ENCODE measurements around the gene ADCY5. TPM values are rescaled to one million over a fixed set of nuclear protein-coding genes. Genes with fewer than 3 reads are reported as not detected.

ADCY5 gene
- total RNA-seq, 6 experiments from 2014 or later: 0.09 to 0.95 (median 0.19) TPM

DNA sequence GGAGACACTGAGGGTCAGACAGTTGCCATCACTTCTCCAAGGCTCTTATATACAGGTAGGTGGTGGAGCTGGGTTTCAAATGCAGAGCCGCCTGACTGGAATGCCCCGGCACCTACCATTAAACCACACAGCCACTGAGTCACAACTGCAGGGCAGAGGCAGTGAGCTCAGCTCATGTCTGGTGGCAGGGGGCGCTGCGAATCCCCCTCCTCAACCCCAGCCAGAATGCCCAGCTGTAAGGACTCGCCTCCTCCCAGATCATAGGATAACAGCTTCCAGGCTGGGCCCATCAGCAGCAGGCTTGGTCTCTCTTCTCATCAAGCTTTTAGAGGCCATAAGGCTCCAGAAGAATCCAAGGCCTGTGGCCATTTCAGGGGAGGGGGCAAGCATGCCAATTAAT is 26.4 kb downstream of the ADCY5 start:
- H3K4me3 Mint-ChIP-seq: no peak overlapping the region
- no peaks in the 10 kb centered on the region for H3K9me3 Mint-ChIP-seq
- no peak overlapping the region for H3K27ac Mint-ChIP-seq
- peaks cover 65% of the 10 kb centered on the region for H3K27me3 Mint-ChIP-seq (ENCODE audit: insufficient read depth)
- no peaks in the 10 kb centered on the region for H3K36me3 Mint-ChIP-seq (ENCODE audit: low read depth)
- TF ChIP-seq, protein P1, sequence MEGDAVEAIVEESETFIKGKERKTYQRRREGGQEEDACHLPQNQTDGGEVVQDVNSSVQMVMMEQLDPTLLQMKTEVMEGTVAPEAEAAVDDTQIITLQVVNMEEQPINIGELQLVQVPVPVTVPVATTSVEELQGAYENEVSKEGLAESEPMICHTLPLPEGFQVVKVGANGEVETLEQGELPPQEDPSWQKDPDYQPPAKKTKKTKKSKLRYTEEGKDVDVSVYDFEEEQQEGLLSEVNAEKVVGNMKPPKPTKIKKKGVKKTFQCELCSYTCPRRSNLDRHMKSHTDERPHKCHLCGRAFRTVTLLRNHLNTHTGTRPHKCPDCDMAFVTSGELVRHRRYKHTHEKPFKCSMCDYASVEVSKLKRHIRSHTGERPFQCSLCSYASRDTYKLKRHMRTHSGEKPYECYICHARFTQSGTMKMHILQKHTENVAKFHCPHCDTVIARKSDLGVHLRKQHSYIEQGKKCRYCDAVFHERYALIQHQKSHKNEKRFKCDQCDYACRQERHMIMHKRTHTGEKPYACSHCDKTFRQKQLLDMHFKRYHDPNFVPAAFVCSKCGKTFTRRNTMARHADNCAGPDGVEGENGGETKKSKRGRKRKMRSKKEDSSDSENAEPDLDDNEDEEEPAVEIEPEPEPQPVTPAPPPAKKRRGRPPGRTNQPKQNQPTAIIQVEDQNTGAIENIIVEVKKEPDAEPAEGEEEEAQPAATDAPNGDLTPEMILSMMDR (IDR thresholded peaks at IDR 0.05): no peak
- no peaks in the 10 kb centered on the region for H3K4me1 Mint-ChIP-seq (ENCODE audit: low read depth)
- no peak for DNase-seq

DNA sequence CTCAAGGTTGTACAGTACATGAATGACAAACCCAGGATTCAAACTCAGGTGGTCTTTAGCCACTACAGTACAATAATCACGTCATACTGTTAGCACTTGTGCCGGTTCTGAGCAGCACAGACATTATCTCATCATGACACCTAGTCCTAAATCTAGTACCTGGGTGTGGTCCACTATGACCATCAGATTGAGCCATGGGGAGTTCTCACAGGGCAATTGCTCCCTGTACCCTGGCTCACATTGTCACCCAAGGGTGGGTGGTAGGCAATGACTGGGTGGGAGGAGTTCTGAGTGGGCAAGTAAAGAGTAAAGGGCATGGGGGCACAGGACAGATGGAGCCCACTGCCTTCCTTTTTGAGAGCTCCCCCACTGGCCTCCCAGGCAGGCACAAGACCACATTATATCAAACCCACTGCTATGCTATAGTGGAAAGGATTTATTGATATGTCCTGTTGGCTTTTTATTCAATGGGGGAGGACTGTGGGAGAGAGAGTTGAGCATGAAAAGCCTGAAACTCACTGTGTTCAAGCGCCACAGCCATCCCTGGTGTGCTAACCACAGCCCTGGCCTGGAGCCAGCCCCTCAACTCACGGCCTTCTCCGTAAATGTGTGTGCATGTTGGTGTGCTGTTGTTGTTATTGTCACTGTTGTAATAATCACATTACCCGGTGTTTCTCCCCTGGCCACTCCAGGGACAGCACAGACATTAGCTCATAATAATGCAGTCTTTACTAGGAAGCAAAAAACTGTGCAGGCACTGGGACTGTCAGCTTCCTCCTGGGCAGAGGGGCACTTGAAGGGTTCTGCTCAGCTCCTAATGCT is 27.3 kb downstream of the ADCY5 start:
- Mint-ChIP-seq H3K36me3 (ENCODE audit: low read depth) (no peaks in the 10 kb centered on the region), H3K4me3 (no peak overlapping the region), H3K9me3 (no peaks in the 10 kb centered on the region), H3K27ac (no peak overlapping the region), H3K27me3 (ENCODE audit: insufficient read depth) (peaks cover 70% of the 10 kb centered on the region), H3K4me1 (ENCODE audit: low read depth) (no peaks in the 10 kb centered on the region)
- DNase-seq: no peak
- TF ChIP-seq, protein P1 (IDR thresholded peaks at IDR 0.05): no peak

DNA sequence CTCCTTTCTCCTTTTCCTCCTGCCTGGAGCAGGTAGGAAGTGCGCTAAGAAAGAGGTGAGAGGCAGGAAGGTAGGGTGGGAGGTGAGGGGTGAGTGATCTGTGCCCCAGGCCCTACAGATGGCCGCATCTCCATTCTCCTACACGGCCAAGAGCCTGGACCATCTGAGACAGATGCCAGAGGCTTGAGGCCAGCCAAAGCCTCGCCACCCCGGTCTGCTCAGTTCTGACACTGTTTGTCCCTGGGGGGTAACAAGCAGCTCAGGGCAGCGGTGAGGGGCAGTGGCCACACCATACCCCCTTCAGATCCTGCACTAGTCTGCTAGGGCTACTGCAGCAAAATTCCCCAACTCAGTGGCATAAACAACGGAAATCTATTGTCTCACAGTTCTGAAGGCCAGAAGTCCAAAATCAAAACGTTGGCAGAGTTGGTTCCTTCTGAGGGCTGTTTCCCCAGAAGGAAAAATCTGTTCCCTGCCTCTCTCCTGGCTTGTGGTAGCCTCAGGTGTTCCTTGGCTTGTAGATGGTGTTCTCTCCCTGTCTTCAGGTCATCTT is 28.4 kb downstream of the ADCY5 start:
- Mint-ChIP-seq H3K36me3 (ENCODE audit: low read depth) (no peaks in the 10 kb centered on the region), H3K4me3 (no peak overlapping the region), H3K27ac (no peak overlapping the region), H3K9me3 (no peaks in the 10 kb centered on the region), H3K4me1 (ENCODE audit: low read depth) (no peaks in the 10 kb centered on the region), H3K27me3 (ENCODE audit: insufficient read depth) (peaks cover 72% of the 10 kb centered on the region)
- TF ChIP-seq, protein P1 (IDR thresholded peaks at IDR 0.05): no peak
- DNase-seq: no peak

DNA sequence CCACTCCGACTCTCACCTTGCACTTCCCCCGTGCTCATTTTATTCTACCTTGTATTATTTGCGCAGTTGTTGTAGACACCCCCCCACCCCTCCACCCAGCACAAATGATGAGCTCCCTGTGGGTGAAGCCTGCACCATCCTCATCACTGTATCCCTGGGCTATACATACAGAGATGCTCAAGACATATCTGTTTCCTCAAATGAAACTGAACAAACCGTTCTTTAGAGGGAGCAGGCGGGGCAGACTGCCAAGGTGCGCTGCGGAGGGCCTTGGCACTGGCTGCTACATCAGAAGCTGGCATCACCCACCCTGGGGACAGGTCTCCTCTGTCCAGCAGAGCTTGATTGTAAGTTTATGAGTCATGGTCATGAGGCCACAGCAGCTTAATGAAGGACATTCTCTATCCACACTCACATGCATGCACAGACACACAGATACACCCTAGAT is 29.0 kb downstream of the ADCY5 start:
- Mint-ChIP-seq H3K4me1 (ENCODE audit: low read depth) (no peaks in the 10 kb centered on the region), H3K27ac (no peak overlapping the region), H3K9me3 (no peaks in the 10 kb centered on the region), H3K4me3 (no peak overlapping the region), H3K27me3 (ENCODE audit: insufficient read depth) (peaks cover 75% of the 10 kb centered on the region), H3K36me3 (ENCODE audit: low read depth) (no peaks in the 10 kb centered on the region)
- DNase-seq: no peak
- TF ChIP-seq, protein P1 (IDR thresholded peaks at IDR 0.05): no peak

DNA sequence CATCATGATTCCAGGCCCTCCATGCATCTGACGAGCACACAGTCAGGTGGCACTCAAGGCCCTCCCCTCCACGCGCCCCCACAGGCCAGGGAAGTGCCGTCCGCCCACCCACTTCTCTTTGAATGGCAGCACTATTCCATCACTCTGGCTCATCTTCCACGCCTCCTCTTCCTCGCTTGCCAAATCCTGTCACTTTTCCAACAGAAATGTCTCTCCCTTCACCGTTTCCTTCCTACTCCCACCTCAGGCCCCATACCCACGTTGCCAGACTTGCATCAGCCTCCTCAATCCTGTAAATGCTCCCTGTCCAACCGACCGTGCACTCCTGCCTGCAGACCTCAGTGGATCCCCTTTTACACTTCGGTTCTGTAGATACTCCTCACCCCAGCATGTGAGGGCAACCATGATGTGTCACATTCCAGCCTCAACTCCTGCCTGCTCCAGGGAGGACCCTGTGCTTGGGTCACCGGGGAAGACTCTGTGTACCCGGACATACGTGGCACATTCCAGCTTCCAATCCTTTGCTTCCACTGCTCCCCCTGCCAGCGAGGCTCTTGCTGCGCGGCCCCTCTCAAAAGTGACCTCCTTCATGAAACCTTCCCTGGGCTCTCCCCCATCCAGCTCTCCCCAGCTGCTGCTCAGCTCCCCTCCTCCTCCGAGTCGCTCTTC is 29.6 kb downstream of the ADCY5 start:
- no peaks in the 10 kb centered on the region for H3K9me3 Mint-ChIP-seq
- H3K4me3 Mint-ChIP-seq: no peak overlapping the region
- H3K36me3 Mint-ChIP-seq (ENCODE audit: low read depth): no peaks in the 10 kb centered on the region
- TF ChIP-seq, protein P1 (IDR thresholded peaks at IDR 0.05): no peak
- no peaks in the 10 kb centered on the region for H3K4me1 Mint-ChIP-seq (ENCODE audit: low read depth)
- H3K27ac Mint-ChIP-seq: no peak overlapping the region
- H3K27me3 Mint-ChIP-seq (ENCODE audit: insufficient read depth): peaks cover 74% of the 10 kb centered on the region
- no peak for DNase-seq

Data from HFFc6 (cell line).